Neural cell (in vitro differentiated cells): Measurements from ENCODE around the gene CBX3. TPM values are rescaled to one million over a fixed set of nuclear protein-coding genes. Genes with fewer than 3 reads are reported as not detected.

Experiments used
- H2AFZ ChIP-seq: fragments of 200-600, 300-800 bp; sonication (generic), shearing (Covaris generic); 2 replicates; pipeline ENCODE4 v1.6.0; 2014; ENCODE audit warnings: low read depth, mild to moderate bottlenecking, antibody characterized with exemption, low read length, moderate library complexity
- H3F3A ChIP-seq: fragments of 200-600 bp; shearing (Covaris generic); 2 replicates; pipeline ENCODE4 v1.6.1; 2016; ENCODE audit warnings: mild to moderate bottlenecking, moderate library complexity, mixed read lengths, antibody characterized with exemption, low read length; ENCODE audit not compliant: insufficient read depth, poor library complexity, severe bottlenecking
- H3K27ac ChIP-seq: fragments of 200-600, 300-800 bp; sonication (generic), shearing (Covaris generic); 2 replicates; pipeline ENCODE4 v1.5.1; 2014; ENCODE audit warnings: mild to moderate bottlenecking, low read length, moderate library complexity
- H3K27me3 ChIP-seq: fragments of 300-800, 200-600 bp; sonication (generic), shearing (Covaris generic); 2 replicates; pipeline ENCODE4 v1.6.0; 2014; ENCODE audit warnings: mild to moderate bottlenecking, low read depth, low read length, moderate library complexity; ENCODE audit not compliant: insufficient read depth
- H3K36me3 ChIP-seq: fragments of 300-800, 200-600 bp; sonication (generic), shearing (Covaris generic); 2 replicates; pipeline ENCODE4 v1.5.1; 2014; ENCODE audit warnings: mild to moderate bottlenecking, antibody characterized with exemption, low read length, moderate library complexity; ENCODE audit not compliant: insufficient read depth
- H3K4me2 ChIP-seq: fragments of 300-800, 200-600 bp; sonication (generic), shearing (Covaris generic); 2 replicates; pipeline ENCODE4 v1.6.0; 2014; ENCODE audit warnings: mild to moderate bottlenecking, low read length
- H3K4me3 ChIP-seq: fragments of 300-800, 200-600 bp; sonication (generic), shearing (Covaris generic); 2 replicates; pipeline ENCODE4 v1.5.1; 2014; ENCODE audit warnings: mild to moderate bottlenecking, low read length, moderate library complexity
- H3K79me2 ChIP-seq: fragments of 200-600 bp; shearing (Covaris generic); replicated peaks from 2 replicates; pipeline ENCODE4 v1.6.0; 2014; ENCODE audit warnings: mild to moderate bottlenecking, low read length, moderate library complexity; ENCODE audit not compliant: insufficient read depth
- H3K9ac ChIP-seq: fragments of 300-800, 200-600 bp; sonication (generic), shearing (Covaris generic); 2 replicates; pipeline ENCODE4 v1.6.1; 2016; ENCODE audit warnings: mild to moderate bottlenecking, low read length, mixed read lengths
- H3K9me2 ChIP-seq: fragments of 200-600 bp; shearing (Covaris generic); 2 replicates; pipeline ENCODE4 v1.6.1; 2016; ENCODE audit warnings: mild to moderate bottlenecking, low read length, mixed read lengths; ENCODE audit not compliant: insufficient read depth
- H3K9me3 ChIP-seq: fragments of 200-600, 300-800 bp; sonication (generic), shearing (Covaris generic); 2 replicates; pipeline ENCODE4 v1.6.1; 2016; ENCODE audit warnings: mild to moderate bottlenecking, mixed run types, low read length, moderate library complexity, mixed read lengths
- H4K20me1 ChIP-seq: fragments of 200-600 bp; shearing (Covaris generic); 2 replicates; pipeline ENCODE4 v1.6.1; 2016; ENCODE audit warnings: mild to moderate bottlenecking, mixed run types; ENCODE audit not compliant: insufficient read depth
- CTCF ChIP-seq: fragments of 450-650 bp; IDR thresholded peaks from 2 replicates; pipeline ENCODE4 v1.5.1; 2014; ENCODE audit warnings: antibody characterized with exemption, mild to moderate bottlenecking, moderate library complexity; ENCODE audit not compliant: poor library complexity, severe bottlenecking
- EP300 ChIP-seq: fragments of 450-650 bp; conservative IDR thresholded peaks from 2 replicates; pipeline ENCODE4 v1.6.1; 2014; ENCODE audit warnings: antibody characterized with exemption, mild to moderate bottlenecking, moderate library complexity; ENCODE audit not compliant: poor library complexity, severe bottlenecking
- EZH2 ChIP-seq: fragments of 200-600, 300-800 bp; shearing (Covaris generic), sonication (generic); IDR thresholded peaks from 2 replicates; pipeline ENCODE4 v1.6.1; 2014; ENCODE audit warnings: antibody characterized with exemption, low read length, borderline replicate concordance, mild to moderate bottlenecking; ENCODE audit not compliant: insufficient read depth, poor library complexity, severe bottlenecking
- MXI1 ChIP-seq: fragments of 450-650 bp; conservative IDR thresholded peaks from 2 replicates; pipeline ENCODE4 v1.6.1; 2014; ENCODE audit warnings: antibody characterized with exemption, mild to moderate bottlenecking; ENCODE audit not compliant: poor library complexity, severe bottlenecking
- POLR2AphosphoS5 ChIP-seq: IDR thresholded peaks from 2 replicates; pipeline ENCODE4 v1.6.1; 2012
- RAD21 ChIP-seq: fragments of 450-650 bp; conservative IDR thresholded peaks from 2 replicates; pipeline ENCODE4 v1.6.1; 2014; ENCODE audit warnings: antibody characterized with exemption, mild to moderate bottlenecking, moderate library complexity
- REST ChIP-seq: IDR thresholded peaks from 2 replicates; pipeline ENCODE4 v1.6.1; 2012; ENCODE audit warnings: borderline replicate concordance
- SMC3 ChIP-seq: fragments of 450-650 bp; conservative IDR thresholded peaks from 2 replicates; pipeline ENCODE4 v1.6.1; 2014; ENCODE audit warnings: antibody characterized with exemption, mild to moderate bottlenecking, moderate library complexity; ENCODE audit not compliant: poor library complexity
- TAF1 ChIP-seq: IDR thresholded peaks from 2 replicates; pipeline ENCODE4 v1.6.1; 2012; ENCODE audit warnings: low read depth
- polyA plus RNA-seq: library from polyadenylated mRNA; depleted of rRNA; stranded (reverse); fragments of >200 nt; gene quantifications from 2 replicates; pipeline ENCODE4 v1.2.3, GENCODE V29; 2014

CBX3 gene
- polyA plus RNA-seq, 1 donor from 2014 or later = 598 TPM

DNA sequence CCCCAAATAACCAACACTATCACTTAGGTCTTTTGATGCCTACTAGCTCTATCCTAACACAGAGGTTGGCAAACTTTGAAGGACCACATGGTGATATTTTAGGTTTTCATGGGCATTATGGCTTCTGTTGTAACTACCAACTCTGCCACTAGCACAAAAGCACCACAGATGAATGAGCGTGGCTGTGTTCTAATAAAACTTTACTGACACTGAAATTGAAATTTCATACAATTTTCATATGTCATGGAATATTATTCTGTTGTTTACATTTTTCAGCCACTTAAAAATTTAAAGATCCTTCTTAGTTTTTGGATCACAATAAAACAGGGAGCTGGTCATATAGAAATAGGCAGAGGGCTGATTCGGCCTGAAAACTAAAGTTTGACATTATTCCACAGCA, 26.4 kb downstream of the CBX3 start:
- TF ChIP-seq TAF1 (no peak), EP300 (no peak), RAD21 (no peak), POLR2AphosphoS5 (no peak), CTCF (no peak), SMC3 (no peak), REST (no peak), MXI1 (no peak), EZH2 (no peak)
- Histone ChIP-seq H4K20me1 (no peaks in the 10 kb centered on the region), H3K9ac (no peak overlapping the region), H3K9me2 (no peaks in the 10 kb centered on the region), H2AFZ (no peak overlapping the region), H3K27ac (no peak overlapping the region), H3K79me2 (no peaks in the 10 kb centered on the region), H3F3A (no peaks in the 10 kb centered on the region), H3K4me3 (no peak overlapping the region), H3K4me2 (no peak overlapping the region), H3K9me3 (no peaks in the 10 kb centered on the region), H3K27me3 (no peaks in the 10 kb centered on the region), H3K36me3 (no peaks in the 10 kb centered on the region)

DNA sequence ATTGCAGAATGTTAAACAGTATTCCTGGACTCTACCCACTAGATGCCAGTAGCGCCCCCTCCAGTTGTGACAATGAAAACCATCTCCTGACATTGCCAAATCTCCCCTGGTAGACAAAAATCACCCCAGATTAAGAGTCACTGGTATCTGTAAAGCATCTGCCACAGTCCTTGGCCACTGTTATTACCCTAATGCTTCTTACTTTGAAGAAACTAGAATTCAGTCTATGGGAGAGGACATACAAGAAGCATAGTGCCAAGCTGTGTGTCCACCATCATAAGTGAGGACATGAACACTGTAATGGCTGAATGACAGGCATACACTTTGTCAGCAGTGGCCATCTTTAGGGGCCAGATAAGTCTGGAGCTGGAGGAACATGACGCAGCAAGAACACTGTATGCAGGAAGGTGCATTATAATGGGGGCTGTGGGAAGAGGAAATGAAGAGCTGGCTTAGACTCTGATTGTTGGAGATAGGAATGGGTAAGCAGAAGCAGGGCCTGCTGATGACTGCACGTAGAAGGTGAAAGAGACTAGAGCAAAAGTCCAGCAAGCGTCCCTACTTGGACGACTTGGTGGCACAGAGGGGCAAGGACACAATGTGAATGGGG, 32.5 kb downstream of the CBX3 start:
- Histone ChIP-seq H3K9me2 (no peaks in the 10 kb centered on the region), H3F3A (no peaks in the 10 kb centered on the region), H3K4me3 (no peak overlapping the region), H3K36me3 (no peaks in the 10 kb centered on the region), H3K9me3 (no peaks in the 10 kb centered on the region), H3K27me3 (no peaks in the 10 kb centered on the region), H3K4me2 (no peak overlapping the region), H3K27ac (no peak overlapping the region), H3K9ac (no peak overlapping the region), H2AFZ (no peak overlapping the region), H3K79me2 (no peaks in the 10 kb centered on the region), H4K20me1 (no peaks in the 10 kb centered on the region)
- no peak for TF ChIP-seq REST
- TF ChIP-seq EP300 = no peak
- no peak for TF ChIP-seq EZH2
- no peak for TF ChIP-seq MXI1
- TF ChIP-seq TAF1 = no peak
- TF ChIP-seq CTCF = no peak
- no peak for TF ChIP-seq RAD21
- TF ChIP-seq POLR2AphosphoS5 = no peak
- no peak for TF ChIP-seq SMC3
